PFSK-1 (cell line): Measurements from ENCODE around the gene CHMP1B.

ENCODE experiments used
- FOXP2 ChIP-seq: optimal IDR thresholded peaks from 2 replicates; pipeline ENCODE3; 2011; ENCODE audit warnings: borderline replicate concordance, control low read depth, inconsistent platforms; ENCODE audit not compliant: insufficient read depth; ENCODE audit errors: extremely low read length, extremely low read depth
- POLR2AphosphoS5 ChIP-seq: IDR thresholded peaks from 2 replicates; pipeline ENCODE4 v1.6.1; 2012; ENCODE audit warnings: low read depth, mild to moderate bottlenecking, control low read depth, low read length, moderate library complexity
- REST ChIP-seq, 2 experiments: IDR thresholded peaks; 2 replicates each; pipeline versions ENCODE4 v1.6.1 to v1.8.0; 2011 to 2012; ENCODE audit warnings: low read depth in 2 of 2, low read length in 2 of 2, control low read depth in 1 of 2, inconsistent platforms in 1 of 2, mild to moderate bottlenecking in 1 of 2, moderate library complexity in 1 of 2; ENCODE audit not compliant: insufficient read depth in 1 of 2
- SIN3A ChIP-seq: IDR thresholded peaks from 2 replicates; pipeline ENCODE4 v1.6.1; 2012; ENCODE audit warnings: mild to moderate bottlenecking, low read length, moderate library complexity, borderline replicate concordance; ENCODE audit not compliant: insufficient read depth
- TAF1 ChIP-seq: IDR thresholded peaks from 2 replicates; pipeline ENCODE4 v1.6.1; 2012; ENCODE audit warnings: low read length, control low read depth, borderline replicate concordance; ENCODE audit not compliant: insufficient read depth

Gene CHMP1B

GRCh38 chr18:11842562-11842961, 8.7 kb upstream of the CHMP1B start:
- no peak for TF ChIP-seq POLR2AphosphoS5
- TF ChIP-seq TAF1 = no peak
- TF ChIP-seq REST (IDR thresholded peaks at IDR 0.05; ENCODE audit: insufficient read depth in 1 of 2, low read depth in 2 of 2, low read length in 2 of 2) = no peak
- TF ChIP-seq FOXP2 = no peak
- no peak for TF ChIP-seq SIN3A

- no peak for TF ChIP-seq POLR2AphosphoS5
- no peak for TF ChIP-seq SIN3A
- TF ChIP-seq FOXP2 = no peak
- no peak for TF ChIP-seq REST (IDR thresholded peaks at IDR 0.05; ENCODE audit: insufficient read depth in 1 of 2, low read depth in 2 of 2, low read length in 2 of 2)
- TF ChIP-seq TAF1 = no peak
Observed at GRCh38 chr18:11844436-11844835, 6.8 kb upstream of the CHMP1B start.

GRCh38 chr18:11845654-11846053, 5.6 kb upstream of the CHMP1B start:
- no peak for TF ChIP-seq POLR2AphosphoS5
- no peak for TF ChIP-seq SIN3A
- no peak for TF ChIP-seq REST (IDR thresholded peaks at IDR 0.05; ENCODE audit: insufficient read depth in 1 of 2, low read depth in 2 of 2, low read length in 2 of 2)
- TF ChIP-seq FOXP2 = no peak
- no peak for TF ChIP-seq TAF1

- TF ChIP-seq POLR2AphosphoS5 (no peak), TAF1 (no peak), REST (IDR thresholded peaks at IDR 0.05; ENCODE audit: insufficient read depth in 1 of 2, low read depth in 2 of 2, low read length in 2 of 2) (no peak), FOXP2 (no peak), SIN3A (no peak)
Observed at GRCh38 chr18:11847811-11848210, 3.4 kb upstream of the CHMP1B start.

- TF ChIP-seq REST (IDR thresholded peaks at IDR 0.05; ENCODE audit: insufficient read depth in 1 of 2, low read depth in 2 of 2, low read length in 2 of 2) (no peak), TAF1 (no peak), POLR2AphosphoS5 (no peak), SIN3A (no peak)
Observed at GRCh38 chr18:11849279-11849678, 1.9 kb upstream of the CHMP1B start.
